HL-60 (cell line): Measurements from ENCODE around the gene C3.
A peak's percentile ranks its signal among the peaks of the same experiment; 100 is the strongest.

ENCODE experiments used
- DNase-seq, 2 experiments: peaks; one replicate each; pipeline ENCODE4 v3.0.0-alpha.2; 2010 to 2020; ENCODE audit warnings: low read depth in 1 of 2, low spot score in 1 of 2
- H3K27ac ChIP-seq: fragments of 250-450 bp; sonication (Bioruptor Pico); replicated peaks from 2 replicates; pipeline ENCODE4 v1.5.1; 2020; ENCODE audit warnings: mild to moderate bottlenecking, moderate library complexity
- H3K27me3 ChIP-seq: fragments of 250-450 bp; sonication (Bioruptor Pico); 2 replicates; pipeline ENCODE4 v1.5.1; 2021; ENCODE audit warnings: mild to moderate bottlenecking, moderate library complexity; ENCODE audit not compliant: insufficient read depth, poor library complexity, severe bottlenecking
- H3K4me3 ChIP-seq: replicated peaks from 2 replicates; pipeline ENCODE4 v1.5.1; 2011; ENCODE audit warnings: mild to moderate bottlenecking, control low read depth, low read length; ENCODE audit not compliant: insufficient read depth
- CTCF ChIP-seq: IDR thresholded peaks from one replicate; pipeline ENCODE4 v1.5.1; 2011; ENCODE audit warnings: low read length, control low read depth, inconsistent platforms; ENCODE audit not compliant: insufficient read depth
- GABPA ChIP-seq: IDR thresholded peaks from 2 replicates; pipeline ENCODE4 v1.6.1; 2012; ENCODE audit warnings: low read depth
- POLR2AphosphoS5 ChIP-seq: IDR thresholded peaks from 2 replicates; pipeline ENCODE4 v1.6.1; 2012; ENCODE audit warnings: low read depth
- SPI1 ChIP-seq: IDR thresholded peaks from 2 replicates; pipeline ENCODE4 v1.6.1; 2012; ENCODE audit warnings: low read depth, mild to moderate bottlenecking, borderline replicate concordance
- TF ChIP-seq, protein P1 (sequence below): IDR thresholded peaks from 2 replicates; pipeline ENCODE4 v1.6.1; 2012; ENCODE audit warnings: low read depth; ENCODE audit not compliant: insufficient replicate concordance

The C3 gene

GRCh38 chr19:6736169-6736916 lies 15.9 kb upstream of the C3 start:
- peak; percentile 58 for TF ChIP-seq CTCF
- TF ChIP-seq, protein P1, sequence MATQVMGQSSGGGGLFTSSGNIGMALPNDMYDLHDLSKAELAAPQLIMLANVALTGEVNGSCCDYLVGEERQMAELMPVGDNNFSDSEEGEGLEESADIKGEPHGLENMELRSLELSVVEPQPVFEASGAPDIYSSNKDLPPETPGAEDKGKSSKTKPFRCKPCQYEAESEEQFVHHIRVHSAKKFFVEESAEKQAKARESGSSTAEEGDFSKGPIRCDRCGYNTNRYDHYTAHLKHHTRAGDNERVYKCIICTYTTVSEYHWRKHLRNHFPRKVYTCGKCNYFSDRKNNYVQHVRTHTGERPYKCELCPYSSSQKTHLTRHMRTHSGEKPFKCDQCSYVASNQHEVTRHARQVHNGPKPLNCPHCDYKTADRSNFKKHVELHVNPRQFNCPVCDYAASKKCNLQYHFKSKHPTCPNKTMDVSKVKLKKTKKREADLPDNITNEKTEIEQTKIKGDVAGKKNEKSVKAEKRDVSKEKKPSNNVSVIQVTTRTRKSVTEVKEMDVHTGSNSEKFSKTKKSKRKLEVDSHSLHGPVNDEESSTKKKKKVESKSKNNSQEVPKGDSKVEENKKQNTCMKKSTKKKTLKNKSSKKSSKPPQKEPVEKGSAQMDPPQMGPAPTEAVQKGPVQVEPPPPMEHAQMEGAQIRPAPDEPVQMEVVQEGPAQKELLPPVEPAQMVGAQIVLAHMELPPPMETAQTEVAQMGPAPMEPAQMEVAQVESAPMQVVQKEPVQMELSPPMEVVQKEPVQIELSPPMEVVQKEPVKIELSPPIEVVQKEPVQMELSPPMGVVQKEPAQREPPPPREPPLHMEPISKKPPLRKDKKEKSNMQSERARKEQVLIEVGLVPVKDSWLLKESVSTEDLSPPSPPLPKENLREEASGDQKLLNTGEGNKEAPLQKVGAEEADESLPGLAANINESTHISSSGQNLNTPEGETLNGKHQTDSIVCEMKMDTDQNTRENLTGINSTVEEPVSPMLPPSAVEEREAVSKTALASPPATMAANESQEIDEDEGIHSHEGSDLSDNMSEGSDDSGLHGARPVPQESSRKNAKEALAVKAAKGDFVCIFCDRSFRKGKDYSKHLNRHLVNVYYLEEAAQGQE: no peak
- TF ChIP-seq GABPA: no peak
- peak; percentile 75 to 90 for DNase-seq
- peak overlapping the region; percentile 81 for H3K27ac ChIP-seq
- H3K27me3 ChIP-seq: no peaks in the 10 kb centered on the region
- peak overlapping the region; percentile 87 for H3K4me3 ChIP-seq

DNA sequence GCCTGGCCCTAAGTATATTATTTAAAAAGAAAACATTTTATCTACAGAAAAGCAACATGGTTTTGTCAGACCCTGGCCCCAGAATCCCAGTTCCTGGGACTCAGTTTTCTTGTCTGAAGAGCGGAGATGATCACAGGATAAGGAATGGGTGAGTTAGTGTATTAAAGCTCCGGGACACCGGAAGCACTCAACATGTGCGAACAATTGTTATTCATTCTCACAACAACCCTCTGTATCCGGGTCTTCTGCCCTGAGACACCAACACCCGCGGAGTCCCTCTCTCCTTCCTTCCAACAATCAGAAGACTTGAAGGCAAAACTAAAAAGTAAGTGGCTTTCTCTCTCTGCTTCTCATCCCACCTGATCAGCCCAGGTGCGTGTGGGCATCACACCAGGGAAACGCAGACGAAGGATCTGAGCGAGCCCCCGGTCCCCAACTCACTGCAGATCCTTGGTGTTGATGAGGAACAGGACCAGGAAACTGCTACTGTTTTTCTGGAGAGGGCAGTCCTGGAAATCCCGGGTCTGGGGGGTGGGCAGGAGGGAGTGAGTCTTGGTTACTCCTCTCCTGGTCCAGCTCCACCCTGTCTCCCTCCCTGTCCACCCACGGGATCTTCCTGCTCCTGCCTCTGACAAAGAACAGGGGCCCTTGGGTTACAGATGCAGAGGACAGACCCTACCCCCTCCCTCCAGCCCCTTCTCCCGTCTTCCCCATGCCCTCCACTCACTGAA lies 14.9 kb upstream of the C3 start:
- no peaks in the 10 kb centered on the region for H3K27me3 ChIP-seq
- H3K27ac ChIP-seq: no peak overlapping the region
- H3K4me3 ChIP-seq: no peak overlapping the region
- DNase-seq: no peak
- TF ChIP-seq SPI1 (no peak), CTCF (no peak), POLR2AphosphoS5 (no peak)
- TF ChIP-seq, protein P1: no peak

DNA sequence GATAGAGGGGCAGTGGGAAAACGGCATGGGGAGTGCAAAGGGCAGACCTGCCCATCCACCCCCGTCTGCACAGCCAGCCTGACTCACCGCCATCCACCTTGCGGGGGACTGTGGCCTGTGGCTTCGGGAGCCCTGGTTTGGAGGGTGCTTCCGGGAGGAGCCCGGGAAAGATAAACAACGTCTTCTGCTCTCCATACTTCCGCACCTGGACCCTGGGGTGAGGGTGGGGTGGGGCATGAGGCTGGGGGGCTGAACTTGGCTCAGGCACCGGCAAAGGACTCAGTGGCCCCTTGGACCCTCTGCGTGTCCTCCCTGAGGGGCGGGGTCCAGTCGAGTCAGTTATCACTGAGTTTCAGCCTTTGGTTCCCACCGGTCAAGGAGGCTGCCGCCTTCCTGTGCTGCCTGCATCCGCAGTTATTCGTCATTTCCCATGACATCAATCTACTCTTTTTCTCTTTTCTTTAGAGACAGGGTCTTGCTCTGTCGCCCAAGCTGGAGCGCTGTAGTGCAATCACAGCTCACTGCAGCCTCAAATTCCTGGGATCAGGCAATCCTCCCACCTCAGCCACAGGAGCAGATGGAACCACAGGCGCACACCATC lies 13.7 kb upstream of the C3 start:
- Histone ChIP-seq H3K27ac (no peak overlapping the region), H3K27me3 (no peaks in the 10 kb centered on the region), H3K4me3 (no peak overlapping the region)
- TF ChIP-seq GABPA (no peak), POLR2AphosphoS5 (no peak), SPI1 (no peak), CTCF (no peak)
- TF ChIP-seq, protein P1: no peak
- no peak for DNase-seq
